AG04450 (cell line): ENCODE measurements around the gene PLN. TPM values are rescaled to one million over a fixed set of nuclear protein-coding genes. Genes with fewer than 3 reads are reported as not detected.

ENCODE experiments used
- CTCF ChIA-PET: fragments of 300-600, 350-600 bp; formaldehyde crosslinking; extraction: SDS; loops from one replicate; lab custom pipeline; 2022; ENCODE audit warnings: antibody characterized with exemption, inconsistent platforms; lab: Charles Lee
- POLR2A ChIA-PET: fragments of 350-600 bp; formaldehyde crosslinking; extraction: SDS; loops from one replicate; lab custom pipeline; 2021; ENCODE audit warnings: antibody characterized with exemption, inconsistent platforms; lab: Yijun Ruan, JAX
- DNase-seq: peaks from one replicate; pipeline ENCODE4 v3.0.0-alpha.2; 2011; ENCODE audit warnings: low read depth, low spot score
- H3K27ac ChIP-seq: one replicate; pipeline ENCODE4 v1.5.1; 2012; ENCODE audit warnings: low read depth, low read length, control low read depth
- H3K27me3 ChIP-seq: one replicate; pipeline ENCODE4 v1.6.0; 2012; ENCODE audit warnings: low read length; ENCODE audit not compliant: control insufficient read depth, insufficient read depth
- H3K4me3 ChIP-seq: 2 replicates; pipeline ENCODE4 v1.5.1; 2011; ENCODE audit warnings: mild to moderate bottlenecking, low read depth, low read length, control low read depth
- H3K9me3 ChIP-seq: 2 replicates; pipeline ENCODE4 v1.5.1; 2012; ENCODE audit warnings: low read length; ENCODE audit not compliant: control insufficient read depth, insufficient read depth
- CTCF ChIP-seq: IDR thresholded peaks from 2 replicates; pipeline ENCODE4 v1.5.1; 2011; ENCODE audit warnings: low read depth, low read length, control low read depth, inconsistent platforms
- polyA plus RNA-seq: library from polyadenylated mRNA; depleted of rRNA; stranded (reverse); fragments of >200 nt; gene quantifications from 2 replicates; pipeline ENCODE4 v1.2.3, GENCODE V29; 2011

PLN gene
- polyA plus RNA-seq, 1 experiment, result 0.14 TPM

- H3K27ac ChIP-seq, result no peak overlapping the region
- CTCF ChIA-PET, result no interaction called here
- TF ChIP-seq CTCF, result no peak
- no peak overlapping the region for H3K4me3 ChIP-seq
- POLR2A ChIA-PET, result no interaction called here
- no peak for DNase-seq
- no peaks in the 10 kb centered on the region for H3K27me3 ChIP-seq
- H3K9me3 ChIP-seq, result no peaks in the 10 kb centered on the region
Measured at GRCh38 chr6:118535176-118535844, 12.8 kb upstream of the PLN start.

- Histone ChIP-seq H3K9me3 (no peaks in the 10 kb centered on the region), H3K4me3 (no peak overlapping the region), H3K27ac (no peak overlapping the region), H3K27me3 (no peaks in the 10 kb centered on the region)
- no peak for DNase-seq
- CTCF ChIA-PET, result interaction anchor here (0.7 kb wide), 1 partner anchor 15 kb away, joined by 3 read pairs; no protein-coding TSS in a partner anchor
- POLR2A ChIA-PET, result no interaction called here
- TF ChIP-seq CTCF, result no peak
Measured at GRCh38 chr6:118536478-118536877, 11.6 kb upstream of the PLN start.

GRCh38 chr6:118537574-118537973, 10.5 kb upstream of the PLN start:
- no peaks in the 10 kb centered on the region for H3K27me3 ChIP-seq
- no peak for TF ChIP-seq CTCF
- H3K4me3 ChIP-seq, result no peak overlapping the region
- ChIA-PET CTCF (interaction anchor here (1.8 to 3.7 kb wide), 2 partner anchors 253 to 263 kb away, joined by 4 to 21 read pairs; no protein-coding TSS in a partner anchor), POLR2A (no interaction called here)
- no peaks in the 10 kb centered on the region for H3K9me3 ChIP-seq
- H3K27ac ChIP-seq, result no peak overlapping the region
- no peak for DNase-seq

GRCh38 chr6:118542184-118542952, 5.7 kb upstream of the PLN start:
- no peak for DNase-seq
- H3K4me3 ChIP-seq, result no peak overlapping the region
- TF ChIP-seq CTCF, result no peak
- no peaks in the 10 kb centered on the region for H3K9me3 ChIP-seq
- ChIA-PET CTCF (interaction anchor here (1.0 to 1.2 kb wide), 3 partner anchors 38 to 259 kb away, joined by 3 read pairs; no protein-coding TSS in a partner anchor), POLR2A (no interaction called here)
- no peaks in the 10 kb centered on the region for H3K27me3 ChIP-seq
- H3K27ac ChIP-seq, result no peak overlapping the region

GRCh38 chr6:118544105-118544504, 4.0 kb upstream of the PLN start:
- H3K4me3 ChIP-seq, result no peak overlapping the region
- ChIA-PET CTCF (interaction anchor here (1.0 to 2.6 kb wide), 4 partner anchors 18 to 261 kb away, joined by 3 to 12 read pairs (median 4); no protein-coding TSS in a partner anchor), POLR2A (no interaction called here)
- H3K27ac ChIP-seq, result no peak overlapping the region
- no peak for DNase-seq
- H3K27me3 ChIP-seq, result no peaks in the 10 kb centered on the region
- H3K9me3 ChIP-seq, result no peaks in the 10 kb centered on the region
- no peak for TF ChIP-seq CTCF
